ENCODE results near the gene PTTG1IP.

Gene PTTG1IP

GRCh38 chr21:44801468-44802395 lies 71.8 kb downstream of the PTTG1IP start, which contains the start of gene UBE2G2:
Gene UBE2G2, minus strand, starts transcription at chr21:44801820. Its CDS starts 72 bp downstream, at chr21:44801748.
- peak; percentile 64 to 84 for DNase-seq
- Histone ChIP-seq H2AK5ac (ENCODE audit: low read length) (peak within 1 kb of the TSS; percentile 21), H2AFZ (ENCODE audit: insufficient read depth, low read length, poor library complexity) (peak within 1 kb of the TSS; percentile 89), H3K18ac (ENCODE audit: low read length) (peak within 1 kb of the TSS; percentile 58), H3K79me1 (ENCODE audit: low read length) (peaks cover 6% of the 10 kb centered on the region), H3K14ac (ENCODE audit: low read length) (peak within 1 kb of the TSS; percentile 86), H2BK5ac (ENCODE audit: low read depth, low read length, poor library complexity) (peak within 1 kb of the TSS; percentile 74), H4K8ac (ENCODE audit: low read depth, low read length) (peak within 1 kb of the TSS; percentile 94), H3K79me2 (ENCODE audit: control insufficient read depth, insufficient read depth, low read length, poor library complexity) (peaks cover 13% of the 10 kb centered on the region), H2BK120ac (ENCODE audit: insufficient read depth, low read length, poor library complexity) (peak within 1 kb of the TSS; percentile 47), H3K27me3 (ENCODE audit: insufficient read depth, low read length) (no peaks in the 10 kb centered on the region), H3K4ac (ENCODE audit: low read depth, low read length) (peak within 1 kb of the TSS; percentile 80), H3K27ac (ENCODE audit: low read depth, low read length) (no peak within 1 kb of the TSS), H3K4me1 (ENCODE audit: control insufficient read depth in 1 of 2, insufficient read depth in 2 of 2, low read length in 2 of 2) (peaks cover 6 to 11% of the 10 kb centered on the region in 2 experiments), H3K36me3 (ENCODE audit: control insufficient read depth in 1 of 2, insufficient read depth in 2 of 2, low read length in 2 of 2) (peaks cover 14 to 23% of the 10 kb centered on the region in 2 experiments), H2BK12ac (ENCODE audit: low read length) (no peak within 1 kb of the TSS), H3K9me3 (ENCODE audit: insufficient read depth, low read depth, low read length) (no peaks in the 10 kb centered on the region), H3K23ac (ENCODE audit: low read length) (no peak within 1 kb of the TSS), H4K12ac (ENCODE audit: low read depth, low read length) (peak within 1 kb of the TSS; percentile 93), H3K4me3 (ENCODE audit: low read depth, low read length) (peak within 1 kb of the TSS; percentile 93), H3K9ac (ENCODE audit: low read length) (peak within 1 kb of the TSS; percentile 87), H3K4me2 (ENCODE audit: low read length) (peak within 1 kb of the TSS; percentile 72), H4K91ac (ENCODE audit: low read depth, low read length) (peak within 1 kb of the TSS; percentile 89)
- WGBS (ENCODE audit: extremely low coverage, insufficient coverage, insufficient read length): no CpG with 5 or more reads among the region's 97 CpGs

DNA sequence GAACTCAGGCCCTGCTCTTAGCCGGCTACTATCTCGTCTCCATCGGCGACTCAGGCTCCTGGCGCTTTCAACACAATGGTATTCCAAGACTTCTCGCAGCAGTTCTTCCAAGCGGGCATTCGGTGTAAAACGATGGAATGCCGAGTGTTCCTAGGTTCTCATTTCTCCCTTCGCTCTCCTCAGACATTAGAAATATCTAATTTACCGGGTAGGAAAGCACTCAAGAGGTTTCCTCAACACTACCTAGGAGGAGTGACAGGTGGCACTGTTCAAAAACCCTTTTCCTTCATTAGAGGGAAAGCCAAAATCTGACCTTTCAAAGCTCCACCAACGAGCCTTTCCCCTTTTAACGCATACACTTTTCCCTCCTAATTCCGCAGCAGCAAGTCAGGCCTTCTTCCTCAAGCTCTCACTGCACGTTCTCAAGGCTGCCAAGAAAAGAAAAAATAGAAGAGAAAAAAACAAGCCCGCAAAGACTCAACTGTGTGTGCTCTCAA lies 72.5 kb downstream of the PTTG1IP start:
- no peak overlapping the region for H3K27ac ChIP-seq (ENCODE audit: low read depth, low read length)

DNA sequence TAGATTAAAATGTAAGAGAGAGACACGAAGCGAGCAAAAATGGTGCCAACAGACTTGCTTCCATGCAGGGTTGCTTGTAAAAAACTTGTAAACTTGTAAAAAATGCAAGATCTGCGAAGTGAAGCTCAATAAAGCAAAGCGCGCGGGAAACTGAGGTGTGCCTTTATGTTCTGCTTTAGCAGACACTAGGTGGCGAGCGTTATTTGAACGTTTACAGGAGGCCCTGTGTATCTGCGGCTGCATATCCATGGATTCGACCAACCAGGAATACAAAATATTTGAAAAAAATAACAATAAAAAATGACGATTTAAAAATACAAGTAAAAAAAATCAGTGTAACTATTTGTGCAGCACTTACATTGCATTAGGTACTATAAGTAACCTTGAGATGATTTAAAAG lies 73.4 kb downstream of the PTTG1IP start:
- peaks cover 8 to 16% of the 10 kb centered on the region in 2 experiments for H3K36me3 ChIP-seq (ENCODE audit: control insufficient read depth in 1 of 2, insufficient read depth in 2 of 2, low read length in 2 of 2)
- H3K9ac ChIP-seq (ENCODE audit: low read length): no peak overlapping the region
- no peak overlapping the region for H2BK12ac ChIP-seq (ENCODE audit: low read length)
- H3K79me1 ChIP-seq (ENCODE audit: low read length): peaks cover 6% of the 10 kb centered on the region
- H4K91ac ChIP-seq (ENCODE audit: low read depth, low read length): no peak overlapping the region
- no peaks in the 10 kb centered on the region for H3K27me3 ChIP-seq (ENCODE audit: insufficient read depth, low read length)
- H3K18ac ChIP-seq (ENCODE audit: low read length): no peak overlapping the region
- H3K4ac ChIP-seq (ENCODE audit: low read depth, low read length): peak overlapping the region; percentile 43
- H3K27ac ChIP-seq (ENCODE audit: low read depth, low read length): no peak overlapping the region
- H4K12ac ChIP-seq (ENCODE audit: low read depth, low read length): no peak overlapping the region
- no peaks in the 10 kb centered on the region for H3K9me3 ChIP-seq (ENCODE audit: insufficient read depth, low read depth, low read length)
- H3K4me3 ChIP-seq (ENCODE audit: low read depth, low read length): no peak overlapping the region
- no peak overlapping the region for H2BK5ac ChIP-seq (ENCODE audit: low read depth, low read length, poor library complexity)
- H3K4me2 ChIP-seq (ENCODE audit: low read length): peak overlapping the region; percentile 72
- no peak overlapping the region for H3K14ac ChIP-seq (ENCODE audit: low read length)
- WGBS (ENCODE audit: extremely low coverage, insufficient coverage, insufficient read length): no CpG with 5 or more reads among the region's 12 CpGs
- H3K23ac ChIP-seq (ENCODE audit: low read length): no peak overlapping the region
- H4K8ac ChIP-seq (ENCODE audit: low read depth, low read length): no peak overlapping the region
- peaks cover 6 to 11% of the 10 kb centered on the region in 2 experiments for H3K4me1 ChIP-seq (ENCODE audit: control insufficient read depth in 1 of 2, insufficient read depth in 2 of 2, low read length in 2 of 2)
- no peak overlapping the region for H2AK5ac ChIP-seq (ENCODE audit: low read length)
- H2BK120ac ChIP-seq (ENCODE audit: insufficient read depth, low read length, poor library complexity): no peak overlapping the region
- DNase-seq: peak in 1 of 2 donors; percentile 27
- H3K79me2 ChIP-seq (ENCODE audit: control insufficient read depth, insufficient read depth, low read length, poor library complexity): peaks cover 14% of the 10 kb centered on the region
- H2AFZ ChIP-seq (ENCODE audit: insufficient read depth, low read length, poor library complexity): no peak overlapping the region

More for the DNA sequence above, 72.5 kb downstream of the PTTG1IP start:
- H3K9ac ChIP-seq (ENCODE audit: low read length): peak overlapping the region; percentile 87
- peak overlapping the region; percentile 92 for H4K12ac ChIP-seq (ENCODE audit: low read depth, low read length)
- peak overlapping the region; percentile 37 for H2BK5ac ChIP-seq (ENCODE audit: low read depth, low read length, poor library complexity)
- H2BK120ac ChIP-seq (ENCODE audit: insufficient read depth, low read length, poor library complexity): peak overlapping the region; percentile 47
- H3K4me2 ChIP-seq (ENCODE audit: low read length): peak overlapping the region; percentile 72
- peak overlapping the region; percentile 20 for H2AFZ ChIP-seq (ENCODE audit: insufficient read depth, low read length, poor library complexity)
- no CpG with 5 or more reads among the region's 17 CpGs for WGBS (ENCODE audit: extremely low coverage, insufficient coverage, insufficient read length)
- peak; percentile 73 to 88 for DNase-seq
- no peaks in the 10 kb centered on the region for H3K9me3 ChIP-seq (ENCODE audit: insufficient read depth, low read depth, low read length)
- peaks cover 10 to 22% of the 10 kb centered on the region in 2 experiments for H3K36me3 ChIP-seq (ENCODE audit: control insufficient read depth in 1 of 2, insufficient read depth in 2 of 2, low read length in 2 of 2)
- H3K23ac ChIP-seq (ENCODE audit: low read length): no peak overlapping the region
- H3K27me3 ChIP-seq (ENCODE audit: insufficient read depth, low read length): no peaks in the 10 kb centered on the region
- peak overlapping the region; percentile 94 for H4K8ac ChIP-seq (ENCODE audit: low read depth, low read length)
- H3K14ac ChIP-seq (ENCODE audit: low read length): peak overlapping the region; percentile 86
- H2BK12ac ChIP-seq (ENCODE audit: low read length): no peak overlapping the region
- H2AK5ac ChIP-seq (ENCODE audit: low read length): peak overlapping the region; percentile 21
- peaks cover 6 to 11% of the 10 kb centered on the region in 2 experiments for H3K4me1 ChIP-seq (ENCODE audit: control insufficient read depth in 1 of 2, insufficient read depth in 2 of 2, low read length in 2 of 2)
- peak overlapping the region; percentile 50 for H4K91ac ChIP-seq (ENCODE audit: low read depth, low read length)
- H3K4me3 ChIP-seq (ENCODE audit: low read depth, low read length): peak overlapping the region; percentile 93
- H3K79me2 ChIP-seq (ENCODE audit: control insufficient read depth, insufficient read depth, low read length, poor library complexity): peaks cover 13% of the 10 kb centered on the region
- H3K79me1 ChIP-seq (ENCODE audit: low read length): peaks cover 6% of the 10 kb centered on the region
- peak overlapping the region; percentile 42 for H3K18ac ChIP-seq (ENCODE audit: low read length)
- H3K4ac ChIP-seq (ENCODE audit: low read depth, low read length): peak overlapping the region; percentile 80

DNA sequence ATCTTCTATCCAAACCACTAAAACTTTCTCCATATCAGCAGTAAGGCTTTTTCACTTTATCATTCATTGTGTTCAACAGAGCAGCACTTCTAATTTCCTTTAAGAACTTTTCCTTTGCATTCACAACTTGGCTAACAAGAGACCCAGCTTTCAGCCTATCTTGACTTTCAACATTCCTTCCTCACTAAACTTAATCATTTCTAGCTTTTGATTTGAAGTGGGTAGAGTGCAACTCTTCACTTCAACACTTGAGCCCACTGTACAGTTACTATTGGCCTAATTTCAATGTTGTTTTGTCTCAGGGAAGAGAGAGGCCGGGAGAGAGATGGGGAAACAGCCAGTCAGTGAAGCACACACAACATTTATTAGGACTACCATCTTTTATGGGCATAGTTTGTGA lies 73.8 kb downstream of the PTTG1IP start:
- Histone ChIP-seq H3K14ac (ENCODE audit: low read length) (no peak overlapping the region), H3K18ac (ENCODE audit: low read length) (no peak overlapping the region), H3K23ac (ENCODE audit: low read length) (no peak overlapping the region), H2BK12ac (ENCODE audit: low read length) (no peak overlapping the region), H3K27me3 (ENCODE audit: insufficient read depth, low read length) (no peaks in the 10 kb centered on the region), H2AFZ (ENCODE audit: insufficient read depth, low read length, poor library complexity) (no peak overlapping the region), H3K79me1 (ENCODE audit: low read length) (peaks cover 6% of the 10 kb centered on the region), H2BK120ac (ENCODE audit: insufficient read depth, low read length, poor library complexity) (no peak overlapping the region), H4K8ac (ENCODE audit: low read depth, low read length) (no peak overlapping the region), H4K12ac (ENCODE audit: low read depth, low read length) (no peak overlapping the region), H2AK5ac (ENCODE audit: low read length) (no peak overlapping the region), H3K9me3 (ENCODE audit: insufficient read depth, low read depth, low read length) (no peaks in the 10 kb centered on the region), H3K4ac (ENCODE audit: low read depth, low read length) (peak overlapping the region; percentile 43), H3K4me2 (ENCODE audit: low read length) (no peak overlapping the region), H4K91ac (ENCODE audit: low read depth, low read length) (no peak overlapping the region), H3K9ac (ENCODE audit: low read length) (no peak overlapping the region), H3K36me3 (ENCODE audit: control insufficient read depth in 1 of 2, insufficient read depth in 2 of 2, low read length in 2 of 2) (peaks cover 5 to 12% of the 10 kb centered on the region in 2 experiments), H3K4me1 (ENCODE audit: control insufficient read depth in 1 of 2, insufficient read depth in 2 of 2, low read length in 2 of 2) (peaks cover 6 to 11% of the 10 kb centered on the region in 2 experiments), H2BK5ac (ENCODE audit: low read depth, low read length, poor library complexity) (no peak overlapping the region), H3K27ac (ENCODE audit: low read depth, low read length) (no peak overlapping the region), H3K79me2 (ENCODE audit: control insufficient read depth, insufficient read depth, low read length, poor library complexity) (peaks cover 14% of the 10 kb centered on the region), H3K4me3 (ENCODE audit: low read depth, low read length) (no peak overlapping the region)
- WGBS (ENCODE audit: extremely low coverage, insufficient coverage, insufficient read length): no CpG with 5 or more reads among the region's 1 CpG
- no peak for DNase-seq

Measured in trophoblast cell (in vitro differentiated cells and primary cell).